Upper lobe of right lung (tissue), 1 donor: ENCODE results near the gene PPP4R1. TPM values are rescaled to one million over a fixed set of nuclear protein-coding genes. Genes with fewer than 3 reads are reported as not detected.

Source experiments
- ATAC-seq: fragments of 200-7000 bp; cut with Tn5 transposase; one replicate; pipeline ENCODE4 v1.9.1; 2020; ENCODE audit warnings: mild to moderate bottlenecking, moderate library complexity
- DNase-seq: peaks from one replicate; pipeline ENCODE4 v3.0.0-alpha.2; 2020
- H3K27ac ChIP-seq: fragments of 200-600 bp; one replicate; pipeline ENCODE4 v1.8.0; 2022
- H3K27me3 ChIP-seq: fragments of 200-600 bp; one replicate; pipeline ENCODE4 v1.8.0; 2022; ENCODE audit warnings: mild to moderate bottlenecking
- H3K36me3 ChIP-seq: fragments of 200-600 bp; one replicate; pipeline ENCODE4 v1.8.0; 2022
- H3K4me1 ChIP-seq: fragments of 200-600 bp; one replicate; pipeline ENCODE4 v1.8.0; 2022
- H3K4me3 ChIP-seq: fragments of 200-600 bp; one replicate; pipeline ENCODE4 v1.8.0; 2022; ENCODE audit warnings: mild to moderate bottlenecking
- H3K9me3 ChIP-seq: fragments of 200-600 bp; one replicate; pipeline ENCODE4 v1.8.0; 2022
- intact Hi-C: fragments of 100-400 bp; cut with DNase I; formaldehyde crosslinking; loops from one replicate; pipeline ENCODE4 v1.11.0; 2022
- total RNA-seq: library from RNA; stranded (reverse); fragmentation: NEBNext Ultra II Directional; extraction: Animal tissue kit (Norgen Biotek cat#: 25700); gene quantifications from one replicate; pipeline ENCODE4 v1.2.1, GENCODE V29; 2021
- TF ChIP-seq, protein P1 (sequence below): fragments of 200-600 bp; IDR thresholded peaks from one replicate; pipeline ENCODE4 v1.8.0; 2022; ENCODE audit warnings: antibody characterized with exemption
- donor health status: DM: no; HTN: yes; CAD: no; lungs with severe emphysema.

Gene PPP4R1
- total RNA-seq, 1 donor from 2014 or later = 141 TPM

DNA sequence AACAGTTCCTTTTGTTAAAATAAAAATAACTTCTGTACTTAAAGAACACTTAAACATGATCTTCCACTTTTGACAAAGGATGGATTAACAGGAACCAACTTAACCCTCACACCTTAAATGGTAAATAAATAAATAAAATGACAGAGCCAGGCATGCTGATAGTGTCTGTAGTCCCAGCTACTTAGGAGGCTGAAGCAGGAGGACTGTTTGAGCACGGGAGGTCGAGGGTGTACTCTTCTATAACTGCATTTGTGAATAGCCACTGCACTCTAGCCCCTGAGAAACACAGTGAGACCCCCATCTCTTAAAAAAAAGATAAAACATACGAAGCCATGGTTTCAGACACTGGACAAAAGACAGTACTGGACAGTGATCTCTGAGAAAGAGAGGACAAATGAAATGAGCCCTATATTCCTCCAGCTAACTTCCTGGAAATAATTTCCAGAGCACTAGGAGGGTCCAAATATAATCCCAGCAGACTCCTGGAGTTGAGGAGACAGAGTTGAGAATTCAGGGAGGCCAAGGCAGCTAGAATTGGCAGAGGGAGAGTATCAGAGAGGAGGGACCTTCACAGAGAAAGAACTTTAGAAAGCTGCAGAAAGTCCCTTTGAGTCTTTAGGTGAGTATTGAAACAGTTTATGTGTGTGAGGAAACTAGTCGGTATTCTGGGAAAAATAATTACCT is 17.4 kb downstream of the PPP4R1 start:
- intact Hi-C loops = no loop called here

DNA sequence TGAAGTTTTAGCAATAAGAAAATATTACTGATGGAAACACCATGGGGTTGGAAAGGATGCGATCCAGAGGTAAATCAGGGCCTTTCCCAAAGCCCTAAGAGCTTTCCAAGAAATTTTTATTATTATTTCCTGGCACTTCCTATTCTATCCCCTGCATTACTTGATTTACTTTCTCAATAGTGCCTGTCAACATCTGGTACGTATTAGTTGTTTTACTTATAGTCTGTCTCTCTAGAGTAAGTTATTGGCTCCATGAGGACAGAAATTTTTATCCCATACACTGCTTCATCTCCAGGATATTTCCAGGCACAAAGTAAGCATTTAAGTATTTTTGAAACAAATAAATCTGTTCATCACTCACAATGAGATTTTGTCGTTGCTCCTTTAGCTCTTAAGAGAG is 18.1 kb downstream of the PPP4R1 start:
- Histone ChIP-seq H3K4me1 (peaks cover 11% of the 10 kb centered on the region), H3K27me3 (no peaks in the 10 kb centered on the region), H3K36me3 (peaks cover 26% of the 10 kb centered on the region), H3K9me3 (peaks cover 12% of the 10 kb centered on the region), H3K4me3 (no peak overlapping the region), H3K27ac (no peak overlapping the region)
- TF ChIP-seq, protein P1, sequence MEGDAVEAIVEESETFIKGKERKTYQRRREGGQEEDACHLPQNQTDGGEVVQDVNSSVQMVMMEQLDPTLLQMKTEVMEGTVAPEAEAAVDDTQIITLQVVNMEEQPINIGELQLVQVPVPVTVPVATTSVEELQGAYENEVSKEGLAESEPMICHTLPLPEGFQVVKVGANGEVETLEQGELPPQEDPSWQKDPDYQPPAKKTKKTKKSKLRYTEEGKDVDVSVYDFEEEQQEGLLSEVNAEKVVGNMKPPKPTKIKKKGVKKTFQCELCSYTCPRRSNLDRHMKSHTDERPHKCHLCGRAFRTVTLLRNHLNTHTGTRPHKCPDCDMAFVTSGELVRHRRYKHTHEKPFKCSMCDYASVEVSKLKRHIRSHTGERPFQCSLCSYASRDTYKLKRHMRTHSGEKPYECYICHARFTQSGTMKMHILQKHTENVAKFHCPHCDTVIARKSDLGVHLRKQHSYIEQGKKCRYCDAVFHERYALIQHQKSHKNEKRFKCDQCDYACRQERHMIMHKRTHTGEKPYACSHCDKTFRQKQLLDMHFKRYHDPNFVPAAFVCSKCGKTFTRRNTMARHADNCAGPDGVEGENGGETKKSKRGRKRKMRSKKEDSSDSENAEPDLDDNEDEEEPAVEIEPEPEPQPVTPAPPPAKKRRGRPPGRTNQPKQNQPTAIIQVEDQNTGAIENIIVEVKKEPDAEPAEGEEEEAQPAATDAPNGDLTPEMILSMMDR = no peak
- ATAC-seq (no peak), DNase-seq (no peak)
- intact Hi-C loops = no loop called here

More for the DNA sequence above, 17.4 kb downstream of the PPP4R1 start:
- DNase-seq (no peak), ATAC-seq (no peak)
- TF ChIP-seq, protein P1 = no peak
- no peaks in the 10 kb centered on the region for H3K27me3 ChIP-seq
- peaks cover 12% of the 10 kb centered on the region for H3K9me3 ChIP-seq
- peaks cover 18% of the 10 kb centered on the region for H3K36me3 ChIP-seq
- H3K4me3 ChIP-seq = no peak overlapping the region
- H3K4me1 ChIP-seq = peaks cover 11% of the 10 kb centered on the region
- no peak overlapping the region for H3K27ac ChIP-seq

DNA sequence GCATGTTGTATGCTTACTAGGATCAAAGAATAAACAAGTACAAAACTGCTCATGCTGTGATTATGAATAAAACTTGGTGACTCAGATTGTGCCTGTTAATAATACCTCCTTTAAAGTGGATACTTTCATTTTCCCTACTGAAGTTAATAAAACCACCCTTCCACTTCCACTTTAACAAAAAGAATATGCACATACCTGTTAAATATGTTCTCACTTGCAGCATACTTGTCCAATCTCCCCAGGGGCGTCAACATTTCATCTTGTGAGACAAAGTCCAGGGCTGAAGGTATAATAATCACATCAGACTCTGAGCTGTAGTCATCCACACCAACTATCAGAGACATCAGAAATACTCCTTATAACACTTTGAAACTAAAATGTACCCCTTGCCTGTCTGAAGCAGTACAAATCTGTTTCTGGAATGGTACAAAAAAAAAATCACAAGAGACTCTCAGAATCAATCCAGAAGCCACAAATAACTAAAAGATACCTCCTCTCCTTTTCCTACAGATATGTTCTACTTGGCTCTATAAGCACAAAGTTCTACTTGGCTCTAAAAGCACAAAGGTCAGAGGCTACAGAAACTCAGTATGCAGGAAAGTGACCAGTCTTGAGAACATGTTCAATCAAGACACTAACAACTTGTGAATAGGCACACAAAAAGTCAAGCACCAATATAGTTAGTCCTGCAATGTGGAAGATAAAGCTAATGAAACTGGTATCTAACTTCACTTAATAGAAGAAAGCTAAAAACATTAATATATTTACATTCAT is 19.3 kb downstream of the PPP4R1 start:
- TF ChIP-seq, protein P1 = no peak
- ATAC-seq = no peak
- Histone ChIP-seq H3K9me3 (peaks cover 4% of the 10 kb centered on the region), H3K27ac (no peak overlapping the region), H3K4me1 (peaks cover 11% of the 10 kb centered on the region), H3K36me3 (peaks cover 38% of the 10 kb centered on the region), H3K4me3 (no peak overlapping the region), H3K27me3 (no peaks in the 10 kb centered on the region)
- no peak for DNase-seq
- intact Hi-C loops = no loop called here

DNA sequence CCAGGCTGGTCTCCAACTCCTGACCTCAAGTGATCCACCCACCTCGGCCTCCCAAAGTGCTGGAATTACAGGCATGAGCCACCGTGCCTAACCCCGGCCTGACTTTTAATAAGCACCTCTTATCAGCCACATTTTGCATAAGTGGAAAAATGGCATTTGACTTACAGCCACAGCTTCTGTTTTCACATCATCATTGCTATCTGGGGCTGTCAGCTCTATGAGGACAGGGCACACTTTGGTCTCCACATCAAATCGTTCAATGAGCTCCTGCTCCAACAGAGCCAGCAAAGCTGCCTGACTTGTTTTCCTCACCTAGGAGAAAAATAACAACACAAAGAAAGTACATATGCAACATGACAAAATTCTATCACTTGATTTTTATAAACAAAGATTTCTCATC is 26.4 kb downstream of the PPP4R1 start:
- Histone ChIP-seq H3K36me3 (peaks cover 91% of the 10 kb centered on the region), H3K9me3 (no peaks in the 10 kb centered on the region), H3K27ac (no peak overlapping the region), H3K4me3 (no peak overlapping the region), H3K4me1 (no peaks in the 10 kb centered on the region), H3K27me3 (no peaks in the 10 kb centered on the region)
- TF ChIP-seq, protein P1 = no peak
- ATAC-seq = no peak
- intact Hi-C loops = no loop called here
- DNase-seq = no peak

DNA sequence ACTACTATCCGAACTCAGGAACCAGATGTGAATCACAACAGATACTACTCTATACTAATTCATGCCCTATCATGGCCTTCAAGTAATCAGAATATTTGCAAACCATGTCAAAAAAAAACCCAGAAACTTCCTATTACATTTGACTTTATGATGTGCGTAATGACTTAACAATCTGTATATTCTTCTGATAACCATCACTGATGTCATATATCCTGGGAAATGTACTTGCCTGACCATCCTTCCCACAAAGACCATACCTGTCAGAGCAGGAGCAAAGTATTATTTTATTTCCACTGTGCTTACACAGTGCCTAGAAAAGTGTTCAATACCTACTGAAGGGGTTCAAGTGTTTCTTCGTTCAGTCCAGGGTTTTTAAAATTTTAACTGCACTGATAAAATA is 27.5 kb downstream of the PPP4R1 start:
- no peak for ATAC-seq
- H3K27me3 ChIP-seq = no peaks in the 10 kb centered on the region
- H3K27ac ChIP-seq = no peak overlapping the region
- DNase-seq = no peak
- H3K36me3 ChIP-seq = peaks cover 93% of the 10 kb centered on the region
- H3K9me3 ChIP-seq = no peaks in the 10 kb centered on the region
- H3K4me3 ChIP-seq = no peak overlapping the region
- intact Hi-C loops = no loop called here
- TF ChIP-seq, protein P1 = no peak
- no peaks in the 10 kb centered on the region for H3K4me1 ChIP-seq
